ENCODE measurements around the gene SCYGR8. TPM values are rescaled to one million over a fixed set of nuclear protein-coding genes. Genes with fewer than 3 reads are reported as not detected.

SCYGR8 gene
- not detected in 5 replicates for total RNA-seq (2022; extraction: Qiagen RNA extraction)

GRCh38 chr2:227745594-227745993 is at the start of gene SCYGR8:
SCYGR8 (plus strand) TSS chr2:227745894; CDS start chr2:227745894, 0 bp downstream.

GRCh38 chr2:227717687-227718567 is 27.8 kb upstream of the SCYGR8 start, which contains the start of gene SLC19A3:
SLC19A3 (minus strand) TSS chr2:227718028; CDS start chr2:227702318, 15,710 bp downstream.

GRCh38 chr2:227724394-227725039 is 21.2 kb upstream of the SCYGR8 start, which contains the start of gene SCYGR6:
SCYGR6 (minus strand) TSS chr2:227724757; CDS start chr2:227724757, 0 bp downstream.

GRCh38 chr2:227728035-227728434 is 17.7 kb upstream of the SCYGR8 start, which contains the start of gene SCYGR7:
SCYGR7 (plus strand) TSS chr2:227728335; CDS start chr2:227728335, 0 bp downstream.

Other genes with a start within 250 kb of the SCYGR8 start
- gene SCYGR2, start 147.0 kb upstream of the SCYGR8 start, total RNA-seq (2022; extraction: Qiagen RNA extraction), result not detected in 5 replicates
- gene SCYGR3, start 131.1 kb upstream of the SCYGR8 start, total RNA-seq (2022; extraction: Qiagen RNA extraction), result not detected in 5 replicates
- gene SCYGR4, start 128.4 kb upstream of the SCYGR8 start, total RNA-seq (2022; extraction: Qiagen RNA extraction), result not detected in 5 replicates
- not detected in 5 replicates for gene SCYGR5, start 79.1 kb upstream of the SCYGR8 start, total RNA-seq (2022; extraction: Qiagen RNA extraction)
- gene SLC19A3, start 27.9 kb upstream of the SCYGR8 start, total RNA-seq (2022; extraction: Qiagen RNA extraction), result 1.9 to 2.9 TPM (median 2.2 TPM) in 5 replicates
- not detected in 5 replicates for gene SCYGR6, start 21.1 kb upstream of the SCYGR8 start, total RNA-seq (2022; extraction: Qiagen RNA extraction)
- gene SCYGR7, start 17.6 kb upstream of the SCYGR8 start, total RNA-seq (2022; extraction: Qiagen RNA extraction), result not detected in 5 replicates
- gene CCL20, start 67.9 kb downstream of the SCYGR8 start, total RNA-seq (2022; extraction: Qiagen RNA extraction), result 3.0 to 6.9 TPM (median 3.9 TPM) in 5 replicates
- 2.3 to 3.0 TPM (median 2.4 TPM) in 5 replicates for gene DAW1, start 125.7 kb downstream of the SCYGR8 start, total RNA-seq (2022; extraction: Qiagen RNA extraction)